Kidney epithelial cell (primary cell): Measurements from ENCODE around the gene GPC6. TPM values are rescaled to one million over a fixed set of nuclear protein-coding genes. Genes with fewer than 3 reads are reported as not detected.

Experiments used
- DNase-seq: peaks from one replicate; pipeline ENCODE4 v3.0.0-alpha.2; 2010; ENCODE audit warnings: low read depth
- H3K27me3 ChIP-seq: 2 replicates; pipeline ENCODE4 v1.6.0; 2011; ENCODE audit warnings: low read length; ENCODE audit not compliant: control insufficient read depth, insufficient read depth
- H3K36me3 ChIP-seq: 2 replicates; pipeline ENCODE4 v1.5.1; 2011; ENCODE audit warnings: low read length; ENCODE audit not compliant: control insufficient read depth, insufficient read depth
- H3K4me3 ChIP-seq: 2 replicates; pipeline ENCODE4 v1.5.1; 2011; ENCODE audit warnings: low read depth, mild to moderate bottlenecking, control low read depth, low read length
- total RNA-seq: library from RNA; depleted of rRNA; stranded (reverse); fragments of >200 nt; gene quantifications from 2 replicates; pipeline ENCODE4 v1.2.3, GENCODE V29; 2015
- TF ChIP-seq, protein P1 (sequence below): IDR thresholded peaks from 2 replicates; pipeline ENCODE4 v1.5.1; 2011; ENCODE audit warnings: mild to moderate bottlenecking, moderate library complexity, low read length, control low read depth, inconsistent platforms; ENCODE audit not compliant: insufficient read depth, poor library complexity, severe bottlenecking

Gene GPC6
- total RNA-seq, 1 donor from 2014 or later = 62.7 TPM

DNA sequence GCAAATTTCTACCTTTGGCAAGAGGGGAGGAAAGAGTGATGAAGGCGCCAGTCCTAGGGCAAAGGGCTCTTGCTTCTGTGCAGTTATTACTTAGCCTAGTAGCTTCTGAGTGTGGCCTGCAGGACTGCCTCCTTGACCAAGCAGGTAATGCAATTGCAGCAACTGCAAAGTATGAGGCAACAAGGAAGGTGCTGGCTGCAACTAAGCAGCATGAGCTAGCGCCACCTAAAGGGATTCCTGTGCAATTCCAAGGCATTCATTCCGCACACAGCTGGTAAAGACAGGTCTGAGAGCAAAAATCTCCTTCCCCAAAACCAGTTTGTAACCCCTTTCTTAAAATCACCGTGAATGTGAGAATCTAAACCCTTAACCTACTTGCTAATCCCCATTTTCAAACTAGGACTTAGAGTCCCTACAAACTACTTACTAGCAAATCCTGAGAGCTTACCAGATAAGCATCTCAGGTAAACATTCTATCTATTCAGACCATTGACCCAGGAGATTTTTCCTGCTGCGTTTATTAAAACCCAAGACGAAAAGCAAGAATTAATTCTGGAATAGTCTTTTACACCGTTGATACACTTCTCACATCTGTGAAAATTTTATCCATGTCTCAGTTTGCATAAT, 1190.0 kb downstream of the GPC6 start:
- no peaks in the 10 kb centered on the region for H3K36me3 ChIP-seq
- DNase-seq = no peak
- H3K27me3 ChIP-seq = no peaks in the 10 kb centered on the region
- TF ChIP-seq, protein P1, sequence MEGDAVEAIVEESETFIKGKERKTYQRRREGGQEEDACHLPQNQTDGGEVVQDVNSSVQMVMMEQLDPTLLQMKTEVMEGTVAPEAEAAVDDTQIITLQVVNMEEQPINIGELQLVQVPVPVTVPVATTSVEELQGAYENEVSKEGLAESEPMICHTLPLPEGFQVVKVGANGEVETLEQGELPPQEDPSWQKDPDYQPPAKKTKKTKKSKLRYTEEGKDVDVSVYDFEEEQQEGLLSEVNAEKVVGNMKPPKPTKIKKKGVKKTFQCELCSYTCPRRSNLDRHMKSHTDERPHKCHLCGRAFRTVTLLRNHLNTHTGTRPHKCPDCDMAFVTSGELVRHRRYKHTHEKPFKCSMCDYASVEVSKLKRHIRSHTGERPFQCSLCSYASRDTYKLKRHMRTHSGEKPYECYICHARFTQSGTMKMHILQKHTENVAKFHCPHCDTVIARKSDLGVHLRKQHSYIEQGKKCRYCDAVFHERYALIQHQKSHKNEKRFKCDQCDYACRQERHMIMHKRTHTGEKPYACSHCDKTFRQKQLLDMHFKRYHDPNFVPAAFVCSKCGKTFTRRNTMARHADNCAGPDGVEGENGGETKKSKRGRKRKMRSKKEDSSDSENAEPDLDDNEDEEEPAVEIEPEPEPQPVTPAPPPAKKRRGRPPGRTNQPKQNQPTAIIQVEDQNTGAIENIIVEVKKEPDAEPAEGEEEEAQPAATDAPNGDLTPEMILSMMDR = peak; percentile 53
- H3K4me3 ChIP-seq = no peak overlapping the region

DNA sequence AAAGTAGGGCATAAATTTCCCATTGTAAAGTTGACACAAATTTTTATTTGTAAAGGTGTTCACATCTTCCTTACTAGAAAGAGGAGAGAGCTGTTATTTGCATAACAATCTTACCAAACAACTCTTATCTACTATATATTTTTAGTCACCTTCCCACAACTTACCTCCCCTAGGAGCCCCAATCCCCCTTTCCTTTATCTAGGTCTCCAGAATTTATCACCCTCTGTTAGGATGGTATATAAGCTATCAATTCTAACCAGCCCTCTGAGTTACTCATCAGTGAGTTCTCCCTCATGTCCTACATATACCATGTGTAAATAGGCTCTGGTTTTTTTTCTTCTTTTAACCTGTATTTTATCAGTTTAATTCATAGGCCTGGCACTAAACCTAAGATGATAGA, 1190.7 kb downstream of the GPC6 start:
- Histone ChIP-seq H3K4me3 (no peak overlapping the region), H3K27me3 (no peaks in the 10 kb centered on the region), H3K36me3 (no peaks in the 10 kb centered on the region)
- TF ChIP-seq, protein P1 = no peak
- DNase-seq = no peak

DNA sequence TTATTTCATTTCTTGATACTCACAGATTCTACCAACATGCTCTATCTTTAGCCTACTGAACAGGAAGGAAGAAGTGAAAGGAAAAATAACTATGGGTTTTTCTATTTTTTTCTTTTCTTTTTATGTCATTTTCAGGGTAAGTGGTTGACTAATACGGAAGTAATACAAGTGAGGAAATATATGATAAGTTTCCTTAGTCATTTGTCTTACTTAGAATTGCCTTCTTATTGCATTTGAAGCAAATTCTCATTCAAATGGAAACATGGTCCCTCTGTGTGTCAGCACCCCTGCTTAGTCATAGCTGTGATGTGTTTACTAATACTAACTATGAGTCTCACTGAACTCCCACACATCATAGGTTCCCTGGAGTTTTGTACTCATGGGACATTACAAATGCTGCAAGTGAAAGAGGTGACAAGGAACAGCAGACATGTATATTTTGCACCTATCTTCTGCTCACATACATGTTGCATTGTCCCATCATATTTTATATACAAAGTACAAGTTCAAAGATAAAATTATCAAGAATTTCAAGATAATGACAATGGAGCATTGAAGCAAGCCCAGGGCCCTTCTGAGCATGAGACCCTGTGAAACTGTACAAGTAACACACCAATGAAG, 1192.8 kb downstream of the GPC6 start:
- no peaks in the 10 kb centered on the region for H3K36me3 ChIP-seq
- no peak overlapping the region for H3K4me3 ChIP-seq
- TF ChIP-seq, protein P1 = no peak
- DNase-seq = peak; percentile 21
- no peaks in the 10 kb centered on the region for H3K27me3 ChIP-seq

DNA sequence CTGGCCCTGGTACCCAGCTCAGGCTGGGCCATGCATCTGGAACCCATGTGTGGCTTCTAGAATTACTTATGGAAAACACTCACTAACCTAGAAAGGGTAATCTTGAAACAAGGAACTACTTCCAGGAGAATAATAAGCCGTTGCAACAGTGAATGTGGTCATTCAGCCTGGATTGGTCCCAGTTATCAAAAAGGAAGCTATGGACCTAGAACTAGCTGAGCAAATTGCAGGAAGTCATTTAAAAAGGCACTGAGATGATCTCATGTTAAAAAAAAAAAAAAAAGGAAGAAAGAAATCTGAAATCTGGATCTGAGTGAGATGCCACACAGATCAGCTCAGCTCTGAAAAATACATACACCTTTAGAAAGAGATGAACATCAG, 1193.3 kb downstream of the GPC6 start:
- TF ChIP-seq, protein P1 = no peak
- Histone ChIP-seq H3K36me3 (no peaks in the 10 kb centered on the region), H3K4me3 (no peak overlapping the region), H3K27me3 (no peaks in the 10 kb centered on the region)
- DNase-seq = no peak

DNA sequence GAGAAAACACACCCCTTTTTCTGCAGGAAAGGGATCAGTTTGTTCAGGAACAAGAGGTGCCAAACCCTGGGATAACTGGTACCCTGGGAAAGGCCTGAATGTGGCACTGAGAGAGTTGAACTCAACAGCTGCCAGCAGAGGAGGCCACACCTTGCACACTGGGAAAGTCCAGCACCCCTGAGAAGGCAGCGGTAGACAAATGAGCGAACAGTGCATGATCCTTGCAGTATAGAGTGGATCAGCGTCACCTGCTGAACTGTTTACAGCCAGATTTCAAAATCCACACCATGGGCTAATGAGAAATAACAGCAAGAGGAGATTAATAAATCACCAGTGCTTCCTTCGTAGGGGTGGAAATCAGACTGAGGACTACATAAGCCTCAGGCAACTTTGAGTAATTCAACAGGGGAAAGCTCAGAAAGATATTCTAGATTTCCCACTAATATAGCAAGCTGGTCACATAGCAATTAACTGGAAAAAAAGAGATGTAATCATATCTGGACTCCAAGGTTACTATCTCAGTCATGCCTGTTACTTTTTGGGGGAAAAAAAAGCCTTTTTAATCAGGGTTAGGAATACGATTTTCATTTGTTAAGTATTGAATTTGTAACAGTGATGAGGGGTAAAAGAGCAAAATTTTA, 1200.8 kb downstream of the GPC6 start:
- H3K27me3 ChIP-seq = no peaks in the 10 kb centered on the region
- no peak for DNase-seq
- TF ChIP-seq, protein P1 = no peak

More for the DNA sequence above, 1200.8 kb downstream of the GPC6 start:
- no peak overlapping the region for H3K4me3 ChIP-seq
- no peaks in the 10 kb centered on the region for H3K36me3 ChIP-seq
